GM21381 (cell line): Measurements from ENCODE around the gene TRAPPC8.
"Not testable (repeated sequence)": the region's sequence is repeated elsewhere in the genome, so short reads cannot be mapped to it uniquely, and the experiment has no call there.

Source experiments
- ATAC-seq: cut with Tn5 transposase; IDR thresholded peaks from one replicate; pipeline ENCODE4 v1.9.1; 2021; ENCODE audit warnings: mild to moderate bottlenecking, moderate library complexity; ENCODE audit not compliant: unreplicated experiment

Gene TRAPPC8

DNA sequence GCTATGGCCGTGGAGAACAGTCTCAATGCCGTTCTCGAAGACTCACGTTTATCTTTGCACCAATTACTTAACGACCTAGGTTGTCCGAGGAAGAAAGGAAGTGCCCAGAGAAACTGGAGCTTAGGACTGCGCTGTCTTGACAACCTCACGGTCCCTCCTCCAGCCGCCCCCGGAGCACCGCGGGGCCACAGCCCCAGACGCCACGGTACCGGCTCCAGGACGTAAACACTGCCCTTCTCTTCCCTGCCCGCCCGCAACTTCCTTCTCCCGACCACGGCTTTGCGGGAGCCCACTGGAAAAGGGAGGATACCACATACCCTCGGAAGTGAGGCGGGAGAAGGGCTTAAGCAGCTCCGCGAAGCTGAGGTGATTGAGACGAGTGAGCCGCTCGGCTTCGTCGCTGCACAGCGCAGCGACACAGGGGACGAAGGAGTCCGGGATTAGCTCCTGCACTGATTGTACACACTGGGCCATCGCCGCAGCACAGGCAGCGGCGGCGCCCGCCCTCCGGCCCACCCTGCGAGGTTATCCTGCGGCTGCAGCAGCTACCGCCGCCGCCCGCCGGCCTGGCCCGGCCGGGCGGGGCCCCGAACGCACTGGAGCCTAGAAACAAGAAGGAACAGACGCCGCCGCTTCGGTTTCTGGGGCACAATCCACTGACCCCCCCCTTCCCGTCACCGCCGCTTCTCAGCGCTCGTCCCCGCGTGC is 483 bp downstream of the TRAPPC8 start:
- peak; percentile 39 for ATAC-seq

DNA sequence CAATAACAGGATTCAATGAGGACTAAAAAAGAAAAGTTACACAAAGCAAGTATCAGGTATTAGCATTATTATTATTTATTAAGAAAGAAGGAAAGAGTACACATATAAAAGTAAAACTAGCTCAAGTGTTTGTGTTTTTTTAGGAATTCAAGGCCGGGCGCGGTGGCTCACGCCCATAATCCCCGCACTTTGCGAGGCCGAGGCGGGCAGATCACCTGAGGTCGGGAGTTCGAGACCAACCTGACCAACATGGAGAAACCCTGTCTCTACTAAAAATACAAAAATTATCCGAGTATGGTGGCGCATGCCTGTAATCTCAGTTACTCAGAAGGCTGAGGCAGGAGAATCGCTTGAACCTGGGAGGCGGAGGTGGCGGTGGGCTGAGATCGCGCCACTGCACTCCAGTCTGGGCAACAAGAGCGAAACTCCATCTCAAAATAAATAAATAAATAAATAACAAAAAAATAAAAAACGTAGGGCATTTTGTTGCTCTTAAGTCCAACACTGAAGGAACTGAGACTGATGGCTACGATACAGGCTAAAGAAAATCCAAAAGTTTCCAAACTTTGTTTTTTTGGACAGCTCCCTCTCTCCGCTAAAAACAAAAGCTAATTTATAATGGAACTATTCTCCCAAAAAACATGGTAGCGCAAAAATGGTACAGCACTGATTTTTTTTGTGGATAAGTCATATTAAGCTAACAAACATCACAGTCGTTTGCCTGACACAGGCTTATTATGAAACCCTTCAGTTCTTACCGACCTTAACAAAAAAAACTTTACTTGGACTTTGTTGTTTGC is 1.7 kb downstream of the TRAPPC8 start:
- ATAC-seq = no peak

DNA sequence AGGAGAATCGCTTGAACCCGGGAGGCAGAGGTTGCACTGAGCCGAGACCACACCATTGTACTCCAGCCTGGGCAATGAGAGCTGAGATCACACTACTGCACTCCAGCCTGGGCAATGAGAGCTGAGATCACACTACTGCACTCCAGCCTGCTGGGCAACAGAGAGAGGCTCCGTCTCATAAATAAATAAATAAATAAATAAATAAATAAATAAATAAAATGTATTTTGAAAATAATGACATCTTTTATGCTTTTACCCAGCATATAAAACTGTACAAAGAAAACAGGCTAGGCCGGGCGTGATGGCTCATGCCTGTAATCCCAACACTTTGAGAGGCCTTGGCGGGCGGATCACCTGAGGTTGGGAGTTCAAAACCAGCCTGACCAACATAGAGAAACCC is 8.2 kb downstream of the TRAPPC8 start:
- ATAC-seq = not testable (repeated sequence)

DNA sequence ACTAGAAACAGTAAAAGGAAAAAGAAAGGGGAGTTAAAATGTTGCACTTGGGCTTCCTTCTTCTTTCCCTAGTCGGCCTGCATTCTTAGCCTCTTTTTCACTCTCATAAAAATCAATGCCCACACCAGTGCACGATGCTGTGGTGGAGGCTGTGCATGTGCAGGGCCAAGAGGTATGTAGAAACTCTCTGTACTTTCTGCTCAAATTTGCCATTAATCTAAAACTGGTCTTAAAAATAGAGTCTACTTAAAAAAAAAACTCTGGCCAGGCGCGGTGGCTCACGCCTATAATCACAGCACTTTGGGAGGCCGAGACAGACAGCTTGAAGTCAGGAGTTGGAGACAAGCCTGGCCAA is 11.1 kb downstream of the TRAPPC8 start:
- ATAC-seq = no peak

DNA sequence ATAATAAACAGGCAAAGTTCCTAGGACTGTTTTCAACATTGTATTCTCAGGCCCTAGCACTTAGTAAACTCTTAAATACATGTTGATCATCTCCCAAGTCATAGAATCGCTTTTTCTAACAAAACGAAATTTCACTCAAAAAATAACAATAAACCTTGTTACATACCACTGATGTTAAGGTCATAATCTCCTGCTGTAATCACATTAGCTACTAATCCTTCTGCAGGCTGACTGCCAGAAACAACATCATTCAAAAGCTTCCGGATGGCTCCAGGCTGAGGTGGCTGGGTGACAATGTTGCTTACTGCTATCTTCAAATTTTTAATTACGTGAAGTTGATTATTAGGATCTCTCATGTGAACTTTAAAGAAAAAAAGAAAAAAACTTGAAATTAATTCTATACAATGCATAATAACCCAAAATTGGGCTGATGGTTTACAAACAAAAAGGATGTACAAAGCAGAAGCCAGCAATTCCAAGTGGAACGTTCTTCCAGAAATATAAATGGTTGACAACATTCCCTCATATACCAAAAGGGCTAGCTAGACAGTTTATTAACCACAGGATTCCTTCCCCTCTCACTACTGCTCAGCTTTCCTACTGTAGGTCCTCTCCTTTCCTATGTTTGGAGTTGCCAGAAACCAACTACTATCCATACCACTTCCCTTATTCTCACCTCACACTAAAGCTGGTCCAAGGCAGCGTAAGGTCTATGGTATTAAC is 11.6 kb downstream of the TRAPPC8 start:
- no peak for ATAC-seq

DNA sequence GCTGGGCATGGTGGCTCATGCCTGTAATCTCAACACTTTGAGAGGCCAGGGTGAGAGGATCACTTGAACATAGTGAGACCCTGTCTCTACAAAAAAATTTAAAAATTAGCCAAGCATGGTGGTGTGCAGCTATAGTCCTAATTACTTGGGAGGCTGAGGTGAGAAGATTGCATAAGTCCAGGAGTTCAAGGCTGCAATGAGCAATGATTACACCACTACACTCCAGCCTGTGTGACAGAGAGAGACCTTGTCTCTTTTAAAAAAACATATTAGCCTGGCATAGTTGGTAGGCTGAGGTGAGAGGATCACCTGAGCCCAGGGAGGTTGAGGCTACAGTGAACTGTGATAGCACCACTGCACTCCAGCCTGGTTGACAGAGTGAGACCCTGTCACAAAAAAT is 13.7 kb downstream of the TRAPPC8 start:
- ATAC-seq = no peak

DNA sequence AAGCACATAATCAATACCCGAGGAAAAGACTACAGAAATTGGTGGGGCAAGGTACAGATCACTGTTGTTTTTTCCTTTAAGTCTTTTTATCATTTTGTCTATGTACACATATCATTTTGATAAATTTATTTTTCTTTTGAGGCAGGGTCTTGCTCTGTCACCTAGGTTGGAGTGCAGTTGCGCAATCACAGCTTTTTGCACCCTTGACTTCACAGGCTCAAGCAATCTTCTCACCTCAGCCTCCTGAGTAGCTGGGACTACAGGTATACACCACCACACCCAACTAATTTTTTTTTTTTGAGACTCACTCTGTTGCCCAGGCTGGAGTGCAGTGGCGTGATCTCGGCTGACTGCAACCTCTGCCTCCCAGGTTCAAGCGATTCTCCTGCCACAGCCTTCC is 15.9 kb downstream of the TRAPPC8 start:
- not testable (repeated sequence) for ATAC-seq

DNA sequence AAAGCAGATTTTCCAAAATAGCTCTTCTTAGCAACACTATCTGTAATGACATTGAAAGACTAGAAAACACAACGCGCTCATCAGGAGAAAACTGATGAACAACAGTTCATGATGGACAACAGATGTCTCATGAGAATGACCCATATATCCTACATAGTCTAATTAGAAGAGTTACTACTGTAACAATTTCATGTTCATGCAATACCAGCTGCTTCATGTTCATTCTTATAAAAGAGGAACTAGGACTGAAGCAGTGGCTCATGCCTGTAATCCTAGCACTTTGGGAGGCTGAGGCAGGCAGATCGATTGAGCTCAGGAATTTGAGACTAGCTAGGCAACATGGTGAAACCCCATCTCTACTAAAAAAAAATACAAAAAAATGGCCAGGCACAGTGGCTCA is 22.7 kb downstream of the TRAPPC8 start:
- no peak for ATAC-seq

DNA sequence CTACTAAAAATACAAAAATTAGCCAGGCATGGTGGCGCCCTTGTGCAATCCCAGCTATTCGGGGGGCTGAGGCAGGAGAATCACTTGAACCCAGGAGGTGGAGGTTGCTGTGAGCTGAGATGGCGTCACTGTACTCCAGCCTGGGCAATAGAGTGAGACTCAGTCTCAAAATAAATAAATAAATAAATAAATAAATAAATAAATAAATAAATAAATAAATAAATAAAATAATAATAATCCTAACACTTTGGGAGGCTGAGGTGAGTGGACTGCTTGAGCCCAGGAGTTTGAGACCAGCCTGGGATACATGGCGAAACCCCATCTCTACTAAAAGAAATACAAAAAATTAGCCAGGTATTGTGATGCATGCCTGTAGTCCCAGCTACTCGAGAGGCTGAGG is 23.6 kb downstream of the TRAPPC8 start:
- not testable (repeated sequence) for ATAC-seq

DNA sequence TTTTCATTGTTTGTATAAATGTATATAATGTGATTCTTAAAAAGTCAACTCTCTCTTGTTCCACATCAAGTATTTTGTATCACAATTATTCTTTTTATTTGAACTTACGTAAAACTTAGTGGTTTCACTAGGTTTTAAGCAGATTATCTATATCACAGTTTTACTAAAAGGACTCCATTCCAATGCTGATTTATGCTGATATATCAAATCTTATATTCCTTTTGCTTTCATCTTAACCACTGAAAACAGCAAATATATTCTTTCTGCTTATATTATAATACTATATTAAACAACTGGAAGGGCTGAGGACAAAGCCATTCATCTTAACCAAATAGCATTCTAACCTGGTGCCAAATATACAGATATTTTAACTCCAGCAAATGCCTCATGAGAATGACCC is 24.2 kb downstream of the TRAPPC8 start:
- ATAC-seq = no peak

DNA sequence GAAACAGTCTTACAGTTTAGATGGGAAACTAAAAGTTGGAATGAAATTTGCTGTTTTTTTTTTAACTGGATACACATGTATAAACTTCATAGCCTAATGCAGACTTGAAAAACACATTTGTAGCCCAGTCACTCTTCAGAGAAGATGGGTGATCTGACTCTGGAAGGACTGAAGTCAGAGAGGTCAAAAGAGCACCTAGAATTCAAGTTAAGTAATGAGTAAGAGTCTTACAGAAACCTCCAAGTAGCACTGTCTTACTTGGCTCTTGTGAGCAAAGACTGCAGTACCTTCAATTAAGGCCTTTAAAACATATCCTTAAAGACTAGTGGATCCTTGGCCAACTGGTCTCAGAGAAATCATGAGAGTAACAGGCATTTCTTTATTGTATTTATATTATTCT is 41.9 kb downstream of the TRAPPC8 start:
- no peak for ATAC-seq

DNA sequence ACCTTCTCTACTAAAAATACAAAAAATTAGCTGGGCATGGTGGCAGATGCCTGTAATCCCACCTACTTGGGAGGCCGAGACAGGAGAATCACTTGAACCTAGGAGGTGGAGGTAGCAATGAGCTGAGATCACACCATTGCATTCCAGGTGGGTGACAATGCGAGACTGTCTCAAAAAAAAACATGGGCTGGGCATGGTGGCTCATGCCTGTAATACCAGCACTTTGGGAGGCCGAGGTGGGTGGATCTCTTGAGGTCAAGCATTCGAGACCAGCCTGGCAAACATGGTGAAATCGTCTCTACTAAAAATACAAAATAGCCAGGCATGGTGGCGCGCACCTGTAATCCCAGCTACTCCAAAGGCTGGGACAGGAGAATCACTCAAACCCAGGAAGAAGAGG is 43.2 kb downstream of the TRAPPC8 start:
- not testable (repeated sequence) for ATAC-seq

DNA sequence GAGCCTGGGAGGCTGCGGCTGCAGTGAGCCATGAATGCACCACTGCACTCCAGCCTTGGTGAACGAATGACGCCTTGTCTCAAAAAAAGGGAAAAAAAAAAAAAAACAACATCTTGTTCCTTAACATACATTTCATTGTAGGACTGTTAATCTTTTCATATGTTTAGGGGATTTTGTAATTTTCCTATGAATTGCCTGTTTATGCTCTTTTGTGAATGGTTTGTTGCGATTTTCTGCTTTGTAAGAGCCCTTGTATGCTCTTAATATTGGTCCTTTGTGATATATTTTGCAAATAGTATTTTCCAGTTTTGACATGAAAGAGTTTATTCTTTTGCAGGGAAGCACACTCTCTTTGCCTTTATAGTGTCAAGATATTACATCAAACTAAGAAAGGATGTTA is 50.0 kb downstream of the TRAPPC8 start:
- no peak for ATAC-seq

DNA sequence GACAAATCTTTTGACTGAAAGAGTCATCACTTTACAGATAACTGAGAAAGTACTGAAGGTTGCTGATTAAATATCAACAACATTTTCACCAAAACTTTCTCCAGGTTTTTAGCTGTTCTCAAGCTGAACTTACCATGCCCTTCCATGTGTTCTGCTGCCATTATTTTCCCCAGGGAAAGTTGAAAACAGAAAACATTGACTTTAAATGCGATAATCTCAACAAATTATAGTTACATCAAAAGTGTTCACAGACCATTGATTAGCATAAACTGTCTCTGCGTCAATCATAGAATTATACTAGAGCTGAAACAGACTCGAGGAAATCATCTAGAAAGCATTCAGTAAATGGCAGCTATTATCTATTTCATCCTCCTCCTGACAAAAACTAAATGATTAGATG is 51.4 kb downstream of the TRAPPC8 start:
- no peak for ATAC-seq

DNA sequence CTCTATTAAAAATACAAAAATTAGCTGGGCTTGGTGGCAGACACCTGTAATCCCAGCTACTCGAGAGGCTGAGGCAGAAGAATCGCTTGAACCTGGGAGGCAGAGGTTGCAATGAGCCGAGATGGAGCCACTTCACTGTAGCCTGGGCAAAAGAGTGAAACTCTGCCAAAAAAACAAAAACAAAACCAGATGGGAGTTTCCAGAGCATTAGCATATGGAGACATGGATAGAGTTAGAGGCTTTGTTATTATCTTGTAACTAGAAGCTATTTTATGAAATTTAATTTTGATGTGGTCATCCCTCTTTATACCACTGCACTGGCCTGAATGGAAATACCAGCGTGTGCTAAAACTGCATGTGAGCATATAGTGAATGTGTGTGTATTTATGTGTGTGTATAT is 58.9 kb downstream of the TRAPPC8 start:
- no peak for ATAC-seq

DNA sequence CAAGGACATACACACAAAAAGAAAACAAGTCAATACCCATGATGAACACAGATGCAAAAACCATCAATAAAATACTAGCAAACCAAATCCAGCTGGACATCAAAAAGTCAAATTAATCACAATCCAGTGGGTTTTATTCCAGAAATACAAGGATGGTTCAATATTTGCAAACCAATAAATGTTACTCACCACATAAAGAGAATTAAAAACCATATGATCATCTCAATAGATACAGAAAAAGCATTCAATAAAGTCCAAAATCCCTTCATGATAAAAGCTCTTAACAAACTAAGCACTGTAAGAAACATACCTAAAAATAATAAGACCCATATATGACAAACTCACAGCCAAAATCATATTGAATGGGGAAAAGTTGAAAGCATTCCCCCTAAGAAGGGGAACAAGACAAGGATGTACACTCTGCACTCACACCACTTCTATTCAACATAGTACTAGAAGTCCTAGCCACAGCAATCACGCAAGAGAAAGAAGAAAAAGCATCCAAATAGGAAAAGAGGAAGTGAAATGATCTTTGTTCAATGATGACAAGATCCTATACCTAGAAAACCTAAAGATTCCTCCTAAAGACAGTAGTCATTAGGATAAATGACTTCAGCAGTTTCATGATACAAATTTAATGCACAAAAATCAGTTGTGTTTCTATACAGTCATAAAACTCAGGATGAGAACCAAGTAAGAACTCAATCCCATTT is 62.6 kb downstream of the TRAPPC8 start:
- ATAC-seq = no peak

DNA sequence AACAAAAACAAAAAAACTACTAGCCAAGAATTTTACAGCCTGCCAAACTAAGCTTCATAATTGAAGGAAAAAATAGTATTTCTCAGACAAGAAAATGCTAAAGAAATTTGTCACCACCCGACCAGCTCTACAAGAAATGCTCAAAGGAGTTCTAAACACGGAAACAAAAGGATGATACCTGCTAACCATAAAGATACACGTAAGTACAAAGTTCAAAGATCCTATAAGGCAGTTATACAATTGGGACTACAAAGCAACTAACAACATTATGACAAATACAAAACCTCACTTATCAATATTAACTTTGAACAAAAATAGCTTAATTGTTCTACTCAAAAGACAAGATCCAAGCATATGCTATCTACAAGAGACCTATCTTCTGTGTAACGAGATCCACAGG is 64.6 kb downstream of the TRAPPC8 start:
- ATAC-seq = no peak

DNA sequence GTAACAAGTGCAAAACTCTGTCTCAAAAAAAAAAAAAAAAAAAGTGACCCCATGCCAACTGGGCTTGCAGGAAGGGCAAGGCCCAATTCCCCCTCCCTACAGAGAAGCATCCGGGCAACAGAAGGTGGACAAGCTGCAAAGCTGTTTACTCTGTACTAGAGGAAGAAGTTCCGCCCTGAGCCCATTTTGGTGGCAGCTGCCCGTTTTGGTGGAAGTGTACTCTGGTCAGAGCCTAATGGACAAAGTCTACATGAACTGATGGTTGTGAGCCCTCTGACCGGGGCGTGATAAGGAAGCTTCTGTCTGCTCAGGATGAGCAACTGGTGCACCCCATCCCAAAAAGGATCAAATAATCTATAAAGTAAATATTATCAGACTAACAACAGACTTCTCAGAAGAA is 65.0 kb downstream of the TRAPPC8 start:
- ATAC-seq = no peak

DNA sequence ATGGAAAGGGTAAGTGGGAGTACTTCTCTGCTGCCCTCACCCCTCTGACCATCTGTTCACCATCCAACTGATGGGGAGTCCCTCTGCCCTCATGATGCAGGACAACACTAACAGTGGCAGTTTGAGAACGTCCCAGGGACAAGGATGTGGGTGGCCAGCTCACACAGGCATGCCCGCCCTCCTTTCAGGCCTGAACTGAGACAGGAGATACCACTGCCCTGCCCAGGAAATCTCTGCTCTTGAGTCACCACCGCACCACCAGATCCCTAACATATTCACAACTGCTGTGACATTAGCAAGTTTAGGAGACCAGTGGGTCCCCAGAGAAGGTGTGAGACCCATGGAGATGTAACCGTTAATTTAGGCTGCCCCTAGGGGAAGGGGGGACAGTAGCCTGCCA is 66.2 kb downstream of the TRAPPC8 start:
- ATAC-seq = no peak

DNA sequence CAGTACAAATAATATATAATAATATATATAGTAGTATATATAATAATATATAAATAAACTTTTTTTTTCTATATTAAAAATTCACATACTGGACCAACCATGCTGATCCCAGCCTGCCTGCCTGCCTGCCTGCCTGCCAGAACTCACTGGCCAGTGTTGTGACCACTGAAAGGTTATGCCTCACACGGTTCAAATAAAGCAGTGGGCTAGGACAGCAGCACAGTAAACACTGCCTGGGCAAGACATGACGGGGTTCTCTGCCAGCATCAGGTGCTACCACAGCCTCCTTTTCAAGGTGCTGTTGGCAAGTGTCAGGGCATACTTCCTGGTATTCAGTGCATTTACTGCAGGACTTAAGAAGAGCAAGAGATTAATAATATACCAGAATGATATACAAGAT is 67.6 kb downstream of the TRAPPC8 start:
- ATAC-seq = no peak

DNA sequence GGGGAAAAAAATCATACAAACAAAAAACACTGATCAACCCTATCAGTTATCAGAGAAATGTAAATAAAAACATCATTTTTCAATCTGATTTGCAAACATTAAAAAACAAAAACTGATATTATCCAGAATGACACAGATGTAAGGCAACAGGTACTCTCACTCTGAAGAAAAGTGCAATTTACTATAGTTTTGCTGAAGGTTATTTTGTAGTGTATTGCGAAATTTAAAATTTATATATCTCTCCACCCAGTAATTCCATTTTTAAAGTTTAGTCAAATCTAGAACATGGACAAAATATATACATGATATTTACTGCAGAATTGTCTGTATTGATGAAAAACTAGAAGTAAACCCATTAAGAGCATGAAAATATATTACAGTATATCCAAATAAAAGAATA is 79.8 kb downstream of the TRAPPC8 start:
- ATAC-seq = no peak
